Muscle of arm (tissue), 12 donors: ENCODE results near the gene CCSER2. TPM values are rescaled to one million over a fixed set of nuclear protein-coding genes. Genes with fewer than 3 reads are reported as not detected.

ENCODE experiments used
- DNase-seq: peaks from one replicate; pipeline ENCODE4 v3.0.0-alpha.2; 2013
- polyA plus RNA-seq, 12 donors: library from polyadenylated mRNA; unstranded; fragments of 120-200 nt; gene quantifications; one replicate each; pipeline ENCODE4 v1.2.1, GENCODE V29; 2013; ENCODE audit not compliant: insufficient read length in 12 of 12

The CCSER2 gene
- polyA plus RNA-seq, 12 donors, result 44.1 to 71.6 (median 52.6) TPM; not detected in 1

- no peak for DNase-seq
These were observed 214.4 kb downstream of the CCSER2 start for GRCh38 chr10:84542522-84543490.

GRCh38 chr10:84543948-84544347 lies 215.6 kb downstream of the CCSER2 start:
- DNase-seq, result no peak

- DNase-seq, result no peak
These were observed 217.3 kb downstream of the CCSER2 start for GRCh38 chr10:84545651-84546050.

GRCh38 chr10:84546609-84547008 lies 218.2 kb downstream of the CCSER2 start:
- no peak for DNase-seq

GRCh38 chr10:84547616-84548015 lies 219.2 kb downstream of the CCSER2 start:
- DNase-seq, result no peak

GRCh38 chr10:84548869-84549268 lies 220.5 kb downstream of the CCSER2 start:
- DNase-seq, result no peak

GRCh38 chr10:84549368-84550165 lies 221.2 kb downstream of the CCSER2 start:
- DNase-seq, result no peak

GRCh38 chr10:84550756-84551436 lies 222.5 kb downstream of the CCSER2 start:
- DNase-seq, result no peak

GRCh38 chr10:84551437-84552120 lies 223.2 kb downstream of the CCSER2 start:
- DNase-seq, result no peak

- no peak for DNase-seq
These were observed 224.1 kb downstream of the CCSER2 start for GRCh38 chr10:84552478-84552877.

GRCh38 chr10:84562592-84562991 lies 234.2 kb downstream of the CCSER2 start:
- no peak for DNase-seq

GRCh38 chr10:84563355-84563754 lies 235.0 kb downstream of the CCSER2 start:
- DNase-seq, result no peak

- no peak for DNase-seq
These were observed 235.5 kb downstream of the CCSER2 start for GRCh38 chr10:84563868-84564267.

- no peak for DNase-seq
These were observed 237.6 kb downstream of the CCSER2 start for GRCh38 chr10:84565881-84566582.

GRCh38 chr10:84567133-84567532 lies 238.7 kb downstream of the CCSER2 start:
- DNase-seq, result no peak

Other genes with a start within 250 kb of the CCSER2 start
- 100 to 1,000 TPM in 10 of 12 donors, 10 to 100 TPM in 1, not detected in 1; 80.3 to 133 (median 117) TPM for gene GHITM, start 189.1 kb upstream of the CCSER2 start, polyA plus RNA-seq
- gene GPR15LG, start 154.8 kb upstream of the CCSER2 start, polyA plus RNA-seq, result 10 to 100 TPM in 1 of 12 donors, 1 to 10 TPM in 1, under 1 TPM in 1, not detected in 9; 0.40 to 18.5 (median 1.9) TPM
- gene CDHR1, start 134.1 kb upstream of the CCSER2 start, polyA plus RNA-seq, result 1 to 10 TPM in 3 of 12 donors, under 1 TPM in 7, not detected in 2; 0.53 to 1.6 (median 0.85) TPM
- gene LRIT2, start 103.0 kb upstream of the CCSER2 start, polyA plus RNA-seq, result not detected
- not detected for gene LRIT1, start 87.0 kb upstream of the CCSER2 start, polyA plus RNA-seq
- gene RGR, start 83.5 kb upstream of the CCSER2 start, polyA plus RNA-seq, result 10 to 100 TPM in 9 of 12 donors, 1 to 10 TPM in 2, not detected in 1; 5.8 to 31.2 (median 14.3) TPM